Mucosa of descending colon (tissue), 3 donors: ENCODE results near the gene TPBGL. TPM values are rescaled to one million over a fixed set of nuclear protein-coding genes. Genes with fewer than 3 reads are reported as not detected.

Experiments
- ATAC-seq: fragments of 200-7000 bp; cut with Tn5 transposase; one replicate; pipeline ENCODE4 v1.9.1; 2020; ENCODE audit warnings: mild to moderate bottlenecking, moderate library complexity
- DNase-seq, 3 donors: peaks; one replicate each; pipeline ENCODE4 v3.0.0-alpha.2; 2020
- H3K36me3 ChIP-seq: fragments of 200-600 bp; one replicate; pipeline ENCODE4 v1.8.0; 2021; ENCODE audit warnings: low read depth, mild to moderate bottlenecking
- H3K4me1 ChIP-seq: fragments of 200-600 bp; one replicate; pipeline ENCODE4 v1.8.0; 2021; ENCODE audit warnings: low read depth, mild to moderate bottlenecking
- H3K4me3 ChIP-seq: fragments of 200-600 bp; one replicate; pipeline ENCODE4 v1.8.0; 2021; ENCODE audit warnings: mild to moderate bottlenecking
- H3K9me3 ChIP-seq: fragments of 200-600 bp; one replicate; pipeline ENCODE4 v1.8.0; 2021; ENCODE audit warnings: mild to moderate bottlenecking
- intact Hi-C, 2 donors: fragments of 100-400 bp; cut with DNase I in 1 of 2; cut with micrococcal nuclease in 1 of 2; formaldehyde crosslinking; loops; one replicate each; pipeline versions ENCODE4 v1.11.0 to v1.11.1; 2022; cut with DNase I, micrococcal nuclease
- total RNA-seq, 3 donors: library from RNA; stranded (reverse); fragmentation: NEBNext Ultra II Directional in 2 of 3; extraction: Animal tissue kit (Norgen Biotek cat#: 25700) in 2 of 3; gene quantifications; one replicate each; pipeline versions ENCODE4 v1.2.1 to v1.2.4, GENCODE V29; 2021 to 2023
- TF ChIP-seq, protein P1 (sequence below): fragments of 200-600 bp; IDR thresholded peaks from one replicate; pipeline ENCODE4 v1.8.0; 2022; ENCODE audit warnings: antibody characterized with exemption, mild to moderate bottlenecking
- donor health status: DM: no; HTN: no; CAD: no; lungs with moderate emphysema.
- donor health status: DM: no; HTN: no; CAD: no.
- donor health status: DM: no; HTN: yes; CAD: no.

The TPBGL gene
- total RNA-seq, 3 donors from 2014 or later = 0.17 to 0.57 TPM; not detected in 1

DNA sequence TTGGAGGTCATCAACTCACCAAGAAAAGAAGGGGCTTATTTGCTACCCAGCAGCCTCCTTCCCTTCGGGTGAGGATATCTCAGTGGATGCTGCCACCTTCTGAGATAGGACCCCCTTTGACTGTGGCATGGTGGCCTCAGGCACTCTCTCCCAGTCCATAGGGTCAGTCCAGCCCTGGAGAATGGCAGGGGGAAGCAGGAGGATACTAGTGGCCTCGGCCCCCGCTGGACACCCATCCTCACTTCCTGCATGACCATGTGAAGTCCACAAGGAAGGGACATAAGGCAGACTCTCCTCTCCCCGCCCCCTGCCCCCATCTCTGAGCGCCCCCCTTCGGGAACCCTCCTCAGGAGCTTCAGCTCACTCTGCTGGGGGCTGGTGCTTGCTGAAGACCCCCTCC lies 24.4 kb downstream of the TPBGL start:
- TF ChIP-seq, protein P1, sequence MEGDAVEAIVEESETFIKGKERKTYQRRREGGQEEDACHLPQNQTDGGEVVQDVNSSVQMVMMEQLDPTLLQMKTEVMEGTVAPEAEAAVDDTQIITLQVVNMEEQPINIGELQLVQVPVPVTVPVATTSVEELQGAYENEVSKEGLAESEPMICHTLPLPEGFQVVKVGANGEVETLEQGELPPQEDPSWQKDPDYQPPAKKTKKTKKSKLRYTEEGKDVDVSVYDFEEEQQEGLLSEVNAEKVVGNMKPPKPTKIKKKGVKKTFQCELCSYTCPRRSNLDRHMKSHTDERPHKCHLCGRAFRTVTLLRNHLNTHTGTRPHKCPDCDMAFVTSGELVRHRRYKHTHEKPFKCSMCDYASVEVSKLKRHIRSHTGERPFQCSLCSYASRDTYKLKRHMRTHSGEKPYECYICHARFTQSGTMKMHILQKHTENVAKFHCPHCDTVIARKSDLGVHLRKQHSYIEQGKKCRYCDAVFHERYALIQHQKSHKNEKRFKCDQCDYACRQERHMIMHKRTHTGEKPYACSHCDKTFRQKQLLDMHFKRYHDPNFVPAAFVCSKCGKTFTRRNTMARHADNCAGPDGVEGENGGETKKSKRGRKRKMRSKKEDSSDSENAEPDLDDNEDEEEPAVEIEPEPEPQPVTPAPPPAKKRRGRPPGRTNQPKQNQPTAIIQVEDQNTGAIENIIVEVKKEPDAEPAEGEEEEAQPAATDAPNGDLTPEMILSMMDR = no peak
- Histone ChIP-seq H3K4me3 (no peak overlapping the region), H3K36me3 (peaks cover 4% of the 10 kb centered on the region), H3K4me1 (no peaks in the 10 kb centered on the region), H3K9me3 (no peaks in the 10 kb centered on the region)
- DNase-seq (no peak), ATAC-seq (no peak)
- intact Hi-C loops = no loop called here

DNA sequence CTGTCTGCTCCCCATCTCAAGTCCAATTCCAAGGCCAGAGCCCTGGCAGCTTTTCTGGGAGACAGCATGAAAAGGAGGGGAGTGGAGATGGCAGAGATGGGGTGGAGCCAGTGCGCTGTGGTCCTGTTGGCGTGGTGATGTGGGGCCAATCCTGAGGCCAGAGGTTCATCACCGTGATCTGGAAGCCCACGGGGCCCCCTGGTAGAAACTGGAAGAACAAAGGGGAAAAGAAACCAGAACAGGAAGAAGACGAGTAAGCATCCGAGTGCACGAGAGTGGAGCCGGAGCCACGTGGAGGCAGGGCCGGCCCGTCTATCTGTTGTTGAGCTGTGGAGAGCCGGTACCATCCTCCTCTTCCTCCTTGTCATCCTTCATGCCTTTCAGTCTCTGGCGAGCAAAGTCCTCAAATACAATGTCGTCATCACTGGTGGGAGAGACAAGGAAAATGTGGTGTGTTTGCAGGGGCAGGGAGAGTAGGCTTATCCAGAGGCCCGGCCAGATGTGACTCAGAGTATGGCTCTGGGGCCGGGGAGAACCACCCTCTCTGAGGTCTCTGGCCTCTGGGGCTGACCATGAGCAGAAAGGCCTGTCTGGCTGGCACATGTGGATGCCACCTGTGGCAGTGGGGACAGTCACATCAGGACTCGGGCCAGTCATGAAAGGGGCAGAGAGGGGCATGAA lies 25.4 kb downstream of the TPBGL start:
- no peak for ATAC-seq
- DNase-seq = no peak
- TF ChIP-seq, protein P1 = no peak
- intact Hi-C loops = no loop called here
- peaks cover 4% of the 10 kb centered on the region for H3K36me3 ChIP-seq
- no peaks in the 10 kb centered on the region for H3K9me3 ChIP-seq
- H3K4me1 ChIP-seq = no peaks in the 10 kb centered on the region
- H3K4me3 ChIP-seq = no peak overlapping the region

DNA sequence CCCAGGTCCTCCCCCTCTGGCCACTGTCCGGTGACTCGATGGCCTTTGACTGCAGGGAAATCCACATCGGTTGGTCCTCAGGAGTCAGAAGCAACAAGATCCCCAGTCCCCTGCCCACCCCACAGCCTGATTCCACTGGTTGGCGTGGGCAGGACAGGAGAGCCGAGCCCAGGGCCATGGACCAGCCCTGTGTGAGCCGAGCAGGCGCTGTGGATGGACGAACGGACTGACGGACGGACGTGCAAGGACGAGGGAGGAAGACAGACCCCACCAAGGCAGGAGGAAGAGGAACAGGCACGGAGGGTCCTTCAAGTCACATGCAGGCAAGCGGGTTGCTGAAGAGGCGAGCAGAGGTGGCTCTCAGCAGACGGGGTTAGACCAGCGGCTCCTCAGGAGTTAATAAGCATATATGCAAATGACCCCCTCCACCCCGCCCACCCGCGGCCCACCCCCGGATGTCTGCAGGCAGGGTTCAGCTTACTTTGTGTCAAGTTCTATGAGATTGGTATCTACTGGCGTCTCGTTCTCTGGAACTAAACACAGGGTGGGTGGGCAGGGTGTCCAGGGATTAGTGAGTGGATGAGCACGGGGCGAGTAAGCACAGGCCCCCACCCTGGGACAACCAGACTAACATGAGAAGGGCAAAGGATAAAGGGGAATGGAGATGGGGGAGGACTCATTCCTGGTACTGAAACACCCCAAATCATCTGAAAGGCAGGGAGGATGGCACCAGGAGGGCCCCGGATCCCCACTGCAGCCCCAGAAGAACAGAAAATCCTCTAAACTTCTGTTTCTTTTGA lies 26.8 kb downstream of the TPBGL start:
- H3K4me1 ChIP-seq = no peaks in the 10 kb centered on the region
- no peak for DNase-seq
- TF ChIP-seq, protein P1 = no peak
- H3K4me3 ChIP-seq = no peak overlapping the region
- ATAC-seq = no peak
- intact Hi-C loops = no loop called here
- no peaks in the 10 kb centered on the region for H3K9me3 ChIP-seq
- H3K36me3 ChIP-seq = peaks cover 4% of the 10 kb centered on the region

DNA sequence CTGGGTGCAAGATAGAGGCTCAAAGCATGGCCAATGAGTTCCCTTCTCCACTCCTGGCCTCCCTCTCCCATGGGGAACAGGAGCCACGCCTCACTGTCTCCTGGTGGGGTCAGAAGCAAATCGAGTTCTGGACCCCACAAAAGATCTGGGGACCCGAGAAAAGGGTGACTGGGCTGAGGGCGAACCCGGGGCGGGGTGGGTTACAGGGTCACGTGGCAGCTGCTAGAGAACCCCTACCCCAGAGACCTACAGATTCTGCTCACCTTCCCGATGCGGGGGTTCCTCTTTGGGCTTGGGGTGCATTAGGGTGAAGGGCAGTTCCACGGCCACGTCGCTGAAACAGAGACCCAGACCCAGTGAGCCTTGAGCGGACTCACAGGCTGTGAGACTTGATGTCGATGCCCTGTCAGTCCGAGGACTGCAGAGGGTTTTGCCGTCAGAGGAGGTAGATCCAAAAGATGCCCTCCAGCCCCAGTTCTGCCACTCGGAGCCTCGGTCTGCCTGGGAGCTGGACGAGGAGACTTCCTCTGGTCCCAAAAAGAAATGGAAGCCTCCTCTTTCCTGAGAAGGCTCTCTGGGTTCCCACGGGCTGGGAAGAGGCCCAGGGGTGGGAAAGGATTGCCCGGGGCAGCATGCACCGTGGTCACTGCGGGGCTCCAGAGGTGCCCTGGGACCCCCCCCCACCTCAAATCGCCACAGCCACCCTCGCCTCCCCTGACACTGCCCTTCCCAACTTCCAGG lies 28.2 kb downstream of the TPBGL start:
- no peak overlapping the region for H3K4me3 ChIP-seq
- no peaks in the 10 kb centered on the region for H3K9me3 ChIP-seq
- H3K36me3 ChIP-seq = peaks cover 4% of the 10 kb centered on the region
- ATAC-seq (no peak), DNase-seq (peak in 1 of 3 donors; percentile 16)
- TF ChIP-seq, protein P1 = no peak
- intact Hi-C loops = no loop called here
- H3K4me1 ChIP-seq = no peaks in the 10 kb centered on the region

DNA sequence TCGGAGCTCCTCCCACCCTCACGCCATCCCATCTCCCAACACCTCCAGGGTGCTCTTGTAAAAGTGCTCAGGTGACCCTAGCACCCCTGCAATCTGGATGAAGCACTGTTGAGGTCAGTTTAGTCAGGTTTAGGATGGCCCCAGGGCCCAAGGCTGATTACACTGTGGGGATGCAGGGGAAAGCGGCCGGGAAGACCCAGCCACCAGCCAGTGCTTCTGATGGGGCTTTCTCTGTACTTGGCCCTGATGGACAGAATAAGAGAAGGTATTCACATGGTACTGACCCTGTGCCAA lies 28.7 kb downstream of the TPBGL start:
- no peaks in the 10 kb centered on the region for H3K9me3 ChIP-seq
- no peaks in the 10 kb centered on the region for H3K4me1 ChIP-seq
- intact Hi-C loops = no loop called here
- TF ChIP-seq, protein P1 = no peak
- no peak overlapping the region for H3K4me3 ChIP-seq
- ATAC-seq (no peak), DNase-seq (peak in 1 of 3 donors; percentile 14)
- peaks cover 4% of the 10 kb centered on the region for H3K36me3 ChIP-seq
